WTC11 (cell line): ENCODE results near the gene KIF26A. TPM values are rescaled to one million over a fixed set of nuclear protein-coding genes. Genes with fewer than 3 reads are reported as not detected.

Experiments
- ATAC-seq: fragments of 200-7000 bp; cut with Tn5 transposase; 2 replicates; pipeline ENCODE4 v1.10.0; 2021; ENCODE audit warnings: mild to moderate bottlenecking, moderate library complexity
- CTCF ChIA-PET: fragments of 300-600 bp; sonication (Branson Sonifier 250); formaldehyde crosslinking; loops from one replicate; lab custom pipeline; 2021; ENCODE audit warnings: antibody characterized with exemption; lab: Charles Lee
- POLR2A ChIA-PET: fragments of 350-600 bp; sonication (Branson Sonifier 250); formaldehyde crosslinking; loops from one replicate; lab custom pipeline; 2021; ENCODE audit warnings: antibody characterized with exemption; lab: Charles Lee
- DNase-seq: peaks from one replicate; pipeline ENCODE4 v3.0.0; 2021; ENCODE audit warnings: low spot score
- H3K27ac Mint-ChIP-seq: 2 replicates; pipeline ENCODE4 v1.8.0; 2021; ENCODE audit warnings: mixed read lengths
- H3K27me3 Mint-ChIP-seq: 2 replicates; pipeline ENCODE4 v1.8.0; 2021; ENCODE audit warnings: low read depth, mild to moderate bottlenecking, moderate library complexity, mixed read lengths
- H3K36me3 Mint-ChIP-seq: 2 replicates; pipeline ENCODE4 v1.8.0; 2021; ENCODE audit warnings: mixed read lengths
- H3K4me1 Mint-ChIP-seq: 2 replicates; pipeline ENCODE4 v1.8.0; 2022; ENCODE audit warnings: mixed read lengths
- H3K4me3 Mint-ChIP-seq: 2 replicates; pipeline ENCODE4 v1.8.0; 2021; ENCODE audit warnings: mild to moderate bottlenecking, moderate library complexity, mixed read lengths
- H3K9me3 Mint-ChIP-seq: 2 replicates; pipeline ENCODE4 v1.8.0; 2021; ENCODE audit warnings: mixed read lengths
- CREB1 ChIP-seq: sonication (generic); formaldehyde crosslinking; IDR thresholded peaks from 2 replicates; pipeline ENCODE4 v1.8.0; 2023; ENCODE audit warnings: mild to moderate bottlenecking, missing genetic modification reagents
- CREM ChIP-seq: sonication (generic); formaldehyde crosslinking; IDR thresholded peaks from 2 replicates; pipeline ENCODE4 v1.8.1; 2022; ENCODE audit warnings: mild to moderate bottlenecking, missing genetic modification reagents, moderate library complexity
- GABPB1 ChIP-seq: sonication (generic); formaldehyde crosslinking; IDR thresholded peaks from 2 replicates; pipeline ENCODE4 v1.8.1; 2023; ENCODE audit warnings: mild to moderate bottlenecking, missing genetic modification reagents
- IRF2 ChIP-seq: sonication (generic); formaldehyde crosslinking; IDR thresholded peaks from 2 replicates; pipeline ENCODE4 v1.8.0; 2022; ENCODE audit warnings: low read depth, missing genetic modification reagents, borderline replicate concordance
- MYBL2 ChIP-seq: sonication (generic); formaldehyde crosslinking; IDR thresholded peaks from 2 replicates; pipeline ENCODE4 v1.8.1; 2023; ENCODE audit warnings: mild to moderate bottlenecking, moderate library complexity, missing genetic modification reagents
- NR3C1 ChIP-seq: sonication (generic); formaldehyde crosslinking; conservative IDR thresholded peaks from 2 replicates; pipeline ENCODE4 v1.8.1; 2023; ENCODE audit warnings: low read depth, mild to moderate bottlenecking, missing genetic modification reagents
- SMAD3 ChIP-seq: sonication (generic); formaldehyde crosslinking; IDR thresholded peaks from 2 replicates; pipeline ENCODE4 v1.8.0; 2022; ENCODE audit warnings: missing genetic modification reagents, mild to moderate bottlenecking, borderline replicate concordance
- SMAD4 ChIP-seq: sonication (generic); formaldehyde crosslinking; IDR thresholded peaks from 2 replicates; pipeline ENCODE4 v1.8.0; 2022; ENCODE audit warnings: mild to moderate bottlenecking, missing genetic modification reagents
- ZNF232 ChIP-seq: sonication (generic); formaldehyde crosslinking; IDR thresholded peaks from 2 replicates; pipeline ENCODE4 v1.8.0; 2022; ENCODE audit warnings: mild to moderate bottlenecking, missing genetic modification reagents
- ZNF423 ChIP-seq: fragments of 250-450 bp; sonication (Bioruptor Pico); IDR thresholded peaks from 2 replicates; pipeline ENCODE4 v2.1.2; 2022; ENCODE audit warnings: mild to moderate bottlenecking, moderate library complexity
- total RNA-seq: library from RNA; stranded (reverse); gene quantifications from 3 replicates; pipeline ENCODE4 v1.2.3, GENCODE V29; 2021
- TF ChIP-seq, protein P1 (sequence below): fragments of 250-450 bp; sonication (Bioruptor Pico); conservative IDR thresholded peaks from 2 replicates; pipeline ENCODE4 v1.9.0; 2021; ENCODE audit warnings: mild to moderate bottlenecking
- TF ChIP-seq, protein P2 (sequence below): sonication (generic); formaldehyde crosslinking; IDR thresholded peaks from 2 replicates; pipeline ENCODE4 v1.8.1; 2023; ENCODE audit warnings: mild to moderate bottlenecking, missing genetic modification reagents, borderline replicate concordance
- TF ChIP-seq, protein P3 (sequence below): sonication (generic); formaldehyde crosslinking; IDR thresholded peaks from 2 replicates; pipeline ENCODE4 v1.8.1; 2023; ENCODE audit warnings: mild to moderate bottlenecking, missing genetic modification reagents
- TF ChIP-seq, protein P4 (sequence below): fragments of 250-450 bp; sonication (Bioruptor Pico); IDR thresholded peaks from 2 replicates; pipeline ENCODE4 v2.1.2; 2022; ENCODE audit warnings: mild to moderate bottlenecking, moderate library complexity
- TF ChIP-seq, protein P5 (sequence below): sonication (generic); formaldehyde crosslinking; conservative IDR thresholded peaks from 2 replicates; pipeline ENCODE4 v1.8.1; 2023; ENCODE audit warnings: mild to moderate bottlenecking, low read depth, missing genetic modification reagents, moderate library complexity
- TF ChIP-seq, protein P6 (sequence below): sonication (generic); formaldehyde crosslinking; IDR thresholded peaks from 2 replicates; pipeline ENCODE4 v1.8.0; 2022; ENCODE audit warnings: mild to moderate bottlenecking, missing genetic modification reagents

Gene KIF26A
- total RNA-seq, 1 experiment from 2014 or later: 53.4 TPM

DNA sequence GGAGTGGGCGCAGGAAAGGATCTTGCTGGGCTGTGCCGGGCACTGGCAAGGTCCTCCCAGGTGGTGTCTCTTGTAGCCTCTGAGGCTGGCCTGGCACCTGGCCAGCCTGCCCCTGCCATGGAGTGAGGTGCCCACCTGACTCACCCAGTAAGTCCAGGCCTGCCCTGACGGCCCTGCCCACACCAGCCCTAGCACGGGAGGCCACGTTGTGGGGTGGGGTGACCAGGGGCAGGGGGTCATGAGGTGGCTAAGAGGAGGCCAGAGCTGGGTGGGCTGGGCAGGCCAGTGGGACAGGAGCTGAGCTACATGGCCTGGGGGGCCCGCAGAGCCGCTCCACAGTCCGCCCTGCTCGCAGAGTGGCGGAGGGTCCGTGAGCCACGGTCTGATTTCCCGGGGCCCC, 45.4 kb downstream of the KIF26A start (continued):
- TF ChIP-seq, protein P1, sequence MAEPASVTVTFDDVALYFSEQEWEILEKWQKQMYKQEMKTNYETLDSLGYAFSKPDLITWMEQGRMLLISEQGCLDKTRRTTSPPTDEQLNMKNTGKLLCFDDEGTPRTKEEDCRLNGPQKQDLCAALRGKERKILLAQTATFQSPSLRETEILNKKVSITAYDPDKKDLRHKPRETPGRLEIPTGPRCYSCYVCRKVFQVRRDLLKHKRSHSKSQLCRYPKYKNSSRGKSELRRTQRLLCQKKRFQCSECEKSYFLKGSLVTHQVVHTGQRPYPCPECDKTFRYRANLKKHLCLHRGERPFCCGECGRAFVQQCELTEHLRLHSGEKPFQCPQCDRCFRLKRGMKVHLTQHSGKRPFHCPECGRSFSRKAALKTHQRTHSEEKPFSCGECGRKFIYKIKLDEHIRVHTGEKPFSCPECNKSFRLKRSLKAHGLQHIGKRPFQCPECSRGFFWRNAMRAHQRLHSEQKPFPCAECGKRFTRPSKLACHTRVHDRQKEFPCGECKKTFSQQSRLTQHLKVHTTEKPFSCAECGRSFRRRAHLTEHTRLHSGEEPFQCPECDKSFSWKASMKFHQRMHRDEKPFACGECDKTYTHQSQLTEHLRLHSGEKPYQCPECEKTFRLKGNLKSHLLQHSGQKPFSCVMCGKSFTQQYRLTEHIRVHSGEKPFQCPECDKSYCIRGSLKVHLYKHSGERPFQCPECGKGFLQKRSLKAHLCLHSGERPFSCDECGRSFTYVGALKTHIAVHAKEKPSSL (CRISPR knock-in tag): no peak
- TF ChIP-seq SMAD4 (CRISPR knock-in tag) (no peak), ZNF423 (no peak), ZNF232 (CRISPR knock-in tag) (no peak)
- TF ChIP-seq, protein P2, sequence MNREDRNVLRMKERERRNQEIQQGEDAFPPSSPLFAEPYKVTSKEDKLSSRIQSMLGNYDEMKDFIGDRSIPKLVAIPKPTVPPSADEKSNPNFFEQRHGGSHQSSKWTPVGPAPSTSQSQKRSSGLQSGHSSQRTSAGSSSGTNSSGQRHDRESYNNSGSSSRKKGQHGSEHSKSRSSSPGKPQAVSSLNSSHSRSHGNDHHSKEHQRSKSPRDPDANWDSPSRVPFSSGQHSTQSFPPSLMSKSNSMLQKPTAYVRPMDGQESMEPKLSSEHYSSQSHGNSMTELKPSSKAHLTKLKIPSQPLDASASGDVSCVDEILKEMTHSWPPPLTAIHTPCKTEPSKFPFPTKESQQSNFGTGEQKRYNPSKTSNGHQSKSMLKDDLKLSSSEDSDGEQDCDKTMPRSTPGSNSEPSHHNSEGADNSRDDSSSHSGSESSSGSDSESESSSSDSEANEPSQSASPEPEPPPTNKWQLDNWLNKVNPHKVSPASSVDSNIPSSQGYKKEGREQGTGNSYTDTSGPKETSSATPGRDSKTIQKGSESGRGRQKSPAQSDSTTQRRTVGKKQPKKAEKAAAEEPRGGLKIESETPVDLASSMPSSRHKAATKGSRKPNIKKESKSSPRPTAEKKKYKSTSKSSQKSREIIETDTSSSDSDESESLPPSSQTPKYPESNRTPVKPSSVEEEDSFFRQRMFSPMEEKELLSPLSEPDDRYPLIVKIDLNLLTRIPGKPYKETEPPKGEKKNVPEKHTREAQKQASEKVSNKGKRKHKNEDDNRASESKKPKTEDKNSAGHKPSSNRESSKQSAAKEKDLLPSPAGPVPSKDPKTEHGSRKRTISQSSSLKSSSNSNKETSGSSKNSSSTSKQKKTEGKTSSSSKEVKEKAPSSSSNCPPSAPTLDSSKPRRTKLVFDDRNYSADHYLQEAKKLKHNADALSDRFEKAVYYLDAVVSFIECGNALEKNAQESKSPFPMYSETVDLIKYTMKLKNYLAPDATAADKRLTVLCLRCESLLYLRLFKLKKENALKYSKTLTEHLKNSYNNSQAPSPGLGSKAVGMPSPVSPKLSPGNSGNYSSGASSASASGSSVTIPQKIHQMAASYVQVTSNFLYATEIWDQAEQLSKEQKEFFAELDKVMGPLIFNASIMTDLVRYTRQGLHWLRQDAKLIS: no peak
- TF ChIP-seq, protein P3, sequence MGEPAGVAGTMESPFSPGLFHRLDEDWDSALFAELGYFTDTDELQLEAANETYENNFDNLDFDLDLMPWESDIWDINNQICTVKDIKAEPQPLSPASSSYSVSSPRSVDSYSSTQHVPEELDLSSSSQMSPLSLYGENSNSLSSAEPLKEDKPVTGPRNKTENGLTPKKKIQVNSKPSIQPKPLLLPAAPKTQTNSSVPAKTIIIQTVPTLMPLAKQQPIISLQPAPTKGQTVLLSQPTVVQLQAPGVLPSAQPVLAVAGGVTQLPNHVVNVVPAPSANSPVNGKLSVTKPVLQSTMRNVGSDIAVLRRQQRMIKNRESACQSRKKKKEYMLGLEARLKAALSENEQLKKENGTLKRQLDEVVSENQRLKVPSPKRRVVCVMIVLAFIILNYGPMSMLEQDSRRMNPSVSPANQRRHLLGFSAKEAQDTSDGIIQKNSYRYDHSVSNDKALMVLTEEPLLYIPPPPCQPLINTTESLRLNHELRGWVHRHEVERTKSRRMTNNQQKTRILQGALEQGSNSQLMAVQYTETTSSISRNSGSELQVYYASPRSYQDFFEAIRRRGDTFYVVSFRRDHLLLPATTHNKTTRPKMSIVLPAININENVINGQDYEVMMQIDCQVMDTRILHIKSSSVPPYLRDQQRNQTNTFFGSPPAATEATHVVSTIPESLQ (CRISPR knock-in tag): no peak
- TF ChIP-seq, all 79 proteins: peak for 0

GRCh38 chr14:104184506-104184905, 46.1 kb downstream of the KIF26A start:
- H3K36me3 Mint-ChIP-seq: no peaks in the 10 kb centered on the region
- H3K27me3 Mint-ChIP-seq: no peaks in the 10 kb centered on the region
- no peak for TF ChIP-seq MYBL2 (CRISPR knock-in tag)
- TF ChIP-seq SMAD3 (CRISPR knock-in tag): no peak
- TF ChIP-seq, protein P4, sequence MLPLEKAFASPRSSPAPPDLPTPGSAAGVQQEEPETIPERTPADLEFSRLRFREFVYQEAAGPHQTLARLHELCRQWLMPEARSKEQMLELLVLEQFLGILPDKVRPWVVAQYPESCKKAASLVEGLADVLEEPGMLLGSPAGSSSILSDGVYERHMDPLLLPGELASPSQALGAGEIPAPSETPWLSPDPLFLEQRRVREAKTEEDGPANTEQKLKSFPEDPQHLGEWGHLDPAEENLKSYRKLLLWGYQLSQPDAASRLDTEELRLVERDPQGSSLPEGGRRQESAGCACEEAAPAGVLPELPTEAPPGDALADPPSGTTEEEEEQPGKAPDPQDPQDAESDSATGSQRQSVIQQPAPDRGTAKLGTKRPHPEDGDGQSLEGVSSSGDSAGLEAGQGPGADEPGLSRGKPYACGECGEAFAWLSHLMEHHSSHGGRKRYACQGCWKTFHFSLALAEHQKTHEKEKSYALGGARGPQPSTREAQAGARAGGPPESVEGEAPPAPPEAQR (CRISPR knock-in tag): no peak
- TF ChIP-seq GABPB1: no peak
- no peak for TF ChIP-seq NR3C1 (CRISPR knock-in tag)
- H3K9me3 Mint-ChIP-seq: no peaks in the 10 kb centered on the region
- H3K4me1 Mint-ChIP-seq: no peaks in the 10 kb centered on the region; the same call in 1 of the 2 replicates
- ChIA-PET POLR2A (no interaction called here), CTCF (no interaction called here)
- DNase-seq (no peak), ATAC-seq (peak; percentile 27)
- H3K27ac Mint-ChIP-seq: peak overlapping the region; percentile 65
- H3K4me3 Mint-ChIP-seq: no peak overlapping the region

DNA sequence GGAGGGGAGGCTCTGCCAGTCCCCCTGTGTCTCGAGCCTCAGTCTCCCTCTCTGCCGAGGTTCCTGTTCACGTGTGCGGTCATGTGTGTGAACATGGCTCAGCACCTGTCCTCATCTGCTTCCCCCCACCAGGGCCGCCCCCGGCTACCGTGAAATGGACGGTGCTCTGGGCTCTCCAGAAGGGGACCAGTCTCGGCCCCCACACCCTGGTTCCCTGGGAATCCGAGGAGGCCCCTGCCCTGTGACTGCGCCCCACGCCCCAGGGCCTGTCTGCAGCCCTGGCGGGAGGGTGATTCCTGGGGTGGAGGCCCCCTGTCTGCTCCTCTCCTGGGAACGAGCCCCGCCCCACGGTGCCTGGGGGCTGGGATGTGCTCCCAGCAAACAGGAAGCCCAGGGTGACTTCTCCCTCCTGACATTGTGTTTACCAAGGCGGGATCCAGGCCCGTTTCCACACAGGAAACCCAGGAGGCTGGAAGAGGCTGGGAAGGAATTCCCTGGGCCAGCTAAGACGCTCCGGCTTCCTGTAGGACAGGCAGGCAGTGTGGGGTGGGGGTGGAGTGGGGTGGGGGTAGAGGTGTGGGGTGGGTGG, 46.6 kb downstream of the KIF26A start:
- H3K4me1 Mint-ChIP-seq: no peaks in the 10 kb centered on the region; the same call in 1 of the 2 replicates
- H3K4me3 Mint-ChIP-seq: no peak overlapping the region
- POLR2A ChIA-PET: no interaction called here
- CTCF ChIA-PET: interaction anchor here (1.0 kb wide), 1 partner anchor 157 kb away, joined by 3 read pairs; no protein-coding TSS in a partner anchor
- no peak overlapping the region for H3K27ac Mint-ChIP-seq
- ATAC-seq: no peak
- no peaks in the 10 kb centered on the region for H3K27me3 Mint-ChIP-seq
- no peak for DNase-seq
- H3K36me3 Mint-ChIP-seq: no peaks in the 10 kb centered on the region
- no peaks in the 10 kb centered on the region for H3K9me3 Mint-ChIP-seq
- TF ChIP-seq, protein P5, sequence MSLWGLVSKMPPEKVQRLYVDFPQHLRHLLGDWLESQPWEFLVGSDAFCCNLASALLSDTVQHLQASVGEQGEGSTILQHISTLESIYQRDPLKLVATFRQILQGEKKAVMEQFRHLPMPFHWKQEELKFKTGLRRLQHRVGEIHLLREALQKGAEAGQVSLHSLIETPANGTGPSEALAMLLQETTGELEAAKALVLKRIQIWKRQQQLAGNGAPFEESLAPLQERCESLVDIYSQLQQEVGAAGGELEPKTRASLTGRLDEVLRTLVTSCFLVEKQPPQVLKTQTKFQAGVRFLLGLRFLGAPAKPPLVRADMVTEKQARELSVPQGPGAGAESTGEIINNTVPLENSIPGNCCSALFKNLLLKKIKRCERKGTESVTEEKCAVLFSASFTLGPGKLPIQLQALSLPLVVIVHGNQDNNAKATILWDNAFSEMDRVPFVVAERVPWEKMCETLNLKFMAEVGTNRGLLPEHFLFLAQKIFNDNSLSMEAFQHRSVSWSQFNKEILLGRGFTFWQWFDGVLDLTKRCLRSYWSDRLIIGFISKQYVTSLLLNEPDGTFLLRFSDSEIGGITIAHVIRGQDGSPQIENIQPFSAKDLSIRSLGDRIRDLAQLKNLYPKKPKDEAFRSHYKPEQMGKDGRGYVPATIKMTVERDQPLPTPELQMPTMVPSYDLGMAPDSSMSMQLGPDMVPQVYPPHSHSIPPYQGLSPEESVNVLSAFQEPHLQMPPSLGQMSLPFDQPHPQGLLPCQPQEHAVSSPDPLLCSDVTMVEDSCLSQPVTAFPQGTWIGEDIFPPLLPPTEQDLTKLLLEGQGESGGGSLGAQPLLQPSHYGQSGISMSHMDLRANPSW (CRISPR knock-in tag): no peak
- no peak for TF ChIP-seq IRF2
- TF ChIP-seq CREM (CRISPR knock-in tag): no peak
- TF ChIP-seq, protein P3 (CRISPR knock-in tag): no peak
- TF ChIP-seq CREB1 (CRISPR knock-in tag): no peak
- TF ChIP-seq, protein P6, sequence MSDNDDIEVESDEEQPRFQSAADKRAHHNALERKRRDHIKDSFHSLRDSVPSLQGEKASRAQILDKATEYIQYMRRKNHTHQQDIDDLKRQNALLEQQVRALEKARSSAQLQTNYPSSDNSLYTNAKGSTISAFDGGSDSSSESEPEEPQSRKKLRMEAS (CRISPR knock-in tag): no peak
